Raji (cell line): ENCODE results near the gene TTC17.

Experiments used
- POLR2A ChIP-seq: IDR thresholded peaks from 2 replicates; pipeline ENCODE4 v1.6.1; 2011; ENCODE audit warnings: low read depth, low read length, control low read depth; ENCODE audit not compliant: insufficient read depth

Gene TTC17, protein sequence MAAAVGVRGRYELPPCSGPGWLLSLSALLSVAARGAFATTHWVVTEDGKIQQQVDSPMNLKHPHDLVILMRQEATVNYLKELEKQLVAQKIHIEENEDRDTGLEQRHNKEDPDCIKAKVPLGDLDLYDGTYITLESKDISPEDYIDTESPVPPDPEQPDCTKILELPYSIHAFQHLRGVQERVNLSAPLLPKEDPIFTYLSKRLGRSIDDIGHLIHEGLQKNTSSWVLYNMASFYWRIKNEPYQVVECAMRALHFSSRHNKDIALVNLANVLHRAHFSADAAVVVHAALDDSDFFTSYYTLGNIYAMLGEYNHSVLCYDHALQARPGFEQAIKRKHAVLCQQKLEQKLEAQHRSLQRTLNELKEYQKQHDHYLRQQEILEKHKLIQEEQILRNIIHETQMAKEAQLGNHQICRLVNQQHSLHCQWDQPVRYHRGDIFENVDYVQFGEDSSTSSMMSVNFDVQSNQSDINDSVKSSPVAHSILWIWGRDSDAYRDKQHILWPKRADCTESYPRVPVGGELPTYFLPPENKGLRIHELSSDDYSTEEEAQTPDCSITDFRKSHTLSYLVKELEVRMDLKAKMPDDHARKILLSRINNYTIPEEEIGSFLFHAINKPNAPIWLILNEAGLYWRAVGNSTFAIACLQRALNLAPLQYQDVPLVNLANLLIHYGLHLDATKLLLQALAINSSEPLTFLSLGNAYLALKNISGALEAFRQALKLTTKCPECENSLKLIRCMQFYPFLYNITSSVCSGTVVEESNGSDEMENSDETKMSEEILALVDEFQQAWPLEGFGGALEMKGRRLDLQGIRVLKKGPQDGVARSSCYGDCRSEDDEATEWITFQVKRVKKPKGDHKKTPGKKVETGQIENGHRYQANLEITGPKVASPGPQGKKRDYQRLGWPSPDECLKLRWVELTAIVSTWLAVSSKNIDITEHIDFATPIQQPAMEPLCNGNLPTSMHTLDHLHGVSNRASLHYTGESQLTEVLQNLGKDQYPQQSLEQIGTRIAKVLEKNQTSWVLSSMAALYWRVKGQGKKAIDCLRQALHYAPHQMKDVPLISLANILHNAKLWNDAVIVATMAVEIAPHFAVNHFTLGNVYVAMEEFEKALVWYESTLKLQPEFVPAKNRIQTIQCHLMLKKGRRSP

GRCh38 chr11:43358801-43359421 is at the start of gene TTC17:
TTC17 (plus strand) TSS chr11:43358920; CDS start chr11:43358955, 35 bp downstream.
- peak; percentile 95 for TF ChIP-seq POLR2A

GRCh38 chr11:43311791-43312607 is 46.7 kb upstream of the TTC17 start, which contains the start of gene API5:
API5 (plus strand) TSS chr11:43311996; CDS start chr11:43312128, 132 bp downstream.
- TF ChIP-seq POLR2A, result peak; percentile 88

GRCh38 chr11:43315966-43316365 is 42.8 kb upstream of the TTC17 start:
- TF ChIP-seq POLR2A, result no peak

DNA sequence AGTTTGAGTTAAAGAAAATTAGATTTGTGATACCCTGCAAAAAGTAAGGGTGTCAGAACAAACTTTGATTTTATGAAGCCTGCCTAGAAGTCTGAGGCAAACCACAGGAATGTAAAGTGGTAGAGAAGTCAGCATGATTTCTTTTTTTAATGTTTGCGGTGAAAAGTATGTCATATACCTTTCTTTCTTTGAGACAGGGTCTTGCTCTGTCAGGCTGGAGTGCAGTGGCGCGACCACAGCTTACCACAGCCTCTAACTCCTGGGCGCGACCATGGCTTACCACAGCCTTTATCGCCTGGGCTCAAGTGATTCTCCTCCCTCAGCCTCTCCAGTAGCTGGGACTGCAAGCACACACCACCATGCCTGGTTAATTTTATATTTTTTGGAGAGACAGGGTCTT is 42.3 kb upstream of the TTC17 start:
- no peak for TF ChIP-seq POLR2A

DNA sequence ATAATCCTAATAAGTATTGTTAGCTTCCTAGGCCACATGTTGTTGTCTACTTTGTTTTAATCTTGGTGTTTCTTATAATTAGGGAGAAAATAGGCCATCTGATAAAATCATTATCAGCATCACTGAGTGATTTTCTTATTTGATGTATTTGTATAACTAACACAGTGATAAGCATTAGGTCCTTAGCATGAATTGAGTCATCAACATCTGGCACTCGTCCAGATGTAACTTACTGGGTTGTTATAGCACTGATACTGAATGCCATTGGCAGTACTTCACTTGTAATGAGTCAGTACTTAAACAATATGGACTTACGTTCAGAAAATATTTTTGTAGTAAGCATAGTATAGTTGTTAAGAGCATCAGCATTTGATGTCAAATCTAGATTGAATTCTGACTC is 30.7 kb upstream of the TTC17 start:
- no peak for TF ChIP-seq POLR2A

DNA sequence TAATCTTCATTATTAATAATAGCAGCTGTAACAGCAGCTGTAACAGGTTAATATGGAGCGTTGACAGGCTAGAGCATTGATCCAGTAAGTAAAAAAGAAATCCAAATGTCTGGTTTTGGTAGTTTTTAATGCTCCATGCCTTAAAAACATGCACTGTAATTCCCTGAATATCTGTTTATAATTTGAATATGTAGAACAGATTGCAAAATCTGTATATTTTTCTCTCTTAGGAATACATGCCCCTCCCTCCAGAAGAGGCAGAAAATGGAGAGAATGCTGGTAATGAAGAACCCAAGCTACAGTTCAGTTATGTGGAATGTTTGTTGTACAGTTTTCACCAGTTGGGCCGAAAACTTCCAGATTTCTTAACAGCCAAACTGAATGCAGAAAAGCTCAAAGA is 30.2 kb upstream of the TTC17 start:
- no peak for TF ChIP-seq POLR2A

- TF ChIP-seq POLR2A, result no peak
Observed at GRCh38 chr11:43341159-43341558, 17.6 kb upstream of the TTC17 start.

DNA sequence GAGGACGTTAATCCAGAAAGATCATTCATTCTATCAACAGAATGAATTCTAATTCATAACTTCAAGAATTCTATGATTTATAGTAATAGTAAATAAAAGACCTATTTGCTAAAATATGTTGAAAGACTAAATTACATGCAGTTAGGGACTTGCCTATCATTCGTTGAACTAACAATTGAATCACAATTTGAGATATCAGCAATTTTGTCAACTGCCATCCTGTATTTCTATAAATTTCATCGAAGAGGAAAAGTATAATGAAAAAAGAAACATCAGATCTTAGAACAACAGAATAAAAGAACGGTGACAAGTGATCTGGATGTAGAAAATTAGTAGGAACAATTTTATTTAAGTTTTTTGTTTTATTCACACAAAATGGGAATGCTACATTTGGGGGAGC is 4.4 kb upstream of the TTC17 start:
- TF ChIP-seq POLR2A, result no peak

DNA sequence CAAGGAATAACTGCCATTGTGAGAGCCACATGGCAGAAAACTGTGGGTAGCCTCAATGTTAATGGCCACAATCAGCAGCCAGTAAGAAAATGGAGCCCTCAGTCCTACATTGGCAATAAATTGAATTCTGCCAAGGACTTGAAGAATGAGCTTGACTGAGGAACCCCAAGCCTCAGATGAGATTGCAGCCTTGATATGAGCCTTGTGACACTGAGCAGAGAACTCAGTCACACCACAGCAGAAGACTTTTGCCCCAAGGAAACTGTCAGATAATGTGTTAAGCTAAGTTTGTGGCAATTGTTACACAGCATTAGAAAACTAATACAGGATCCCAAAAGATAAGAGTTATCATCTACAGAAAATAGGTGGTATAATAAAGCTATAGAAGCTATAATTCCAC is 2.4 kb upstream of the TTC17 start:
- TF ChIP-seq POLR2A, result no peak

DNA sequence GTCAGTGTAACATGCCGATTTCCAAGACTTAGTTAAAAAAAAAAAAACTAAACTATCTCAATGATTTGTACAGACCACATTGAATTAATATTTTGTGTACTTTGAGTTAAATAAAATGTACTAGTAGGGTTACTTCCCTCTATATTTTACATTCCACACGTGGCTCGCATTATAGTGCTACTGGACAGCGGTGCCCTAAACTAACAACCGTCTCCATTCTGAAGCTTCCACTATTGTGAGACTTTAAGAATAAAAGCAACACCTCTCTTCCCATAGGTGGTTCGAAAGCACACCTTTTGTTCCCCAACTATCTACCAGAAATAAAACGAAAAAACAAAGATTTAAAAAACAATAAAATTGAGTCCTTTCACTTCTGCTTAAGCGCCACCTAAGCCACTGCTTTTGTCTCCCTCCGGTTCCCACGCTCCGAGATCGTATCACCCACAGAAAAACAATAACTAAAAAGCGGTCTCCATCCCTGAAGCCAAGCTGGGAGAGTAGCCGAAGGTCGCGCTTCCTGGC is 380 bp upstream of the TTC17 start:
- TF ChIP-seq POLR2A, result no peak

GRCh38 chr11:43359422-43359818 is 700 bp downstream of the TTC17 start:
- no peak for TF ChIP-seq POLR2A

DNA sequence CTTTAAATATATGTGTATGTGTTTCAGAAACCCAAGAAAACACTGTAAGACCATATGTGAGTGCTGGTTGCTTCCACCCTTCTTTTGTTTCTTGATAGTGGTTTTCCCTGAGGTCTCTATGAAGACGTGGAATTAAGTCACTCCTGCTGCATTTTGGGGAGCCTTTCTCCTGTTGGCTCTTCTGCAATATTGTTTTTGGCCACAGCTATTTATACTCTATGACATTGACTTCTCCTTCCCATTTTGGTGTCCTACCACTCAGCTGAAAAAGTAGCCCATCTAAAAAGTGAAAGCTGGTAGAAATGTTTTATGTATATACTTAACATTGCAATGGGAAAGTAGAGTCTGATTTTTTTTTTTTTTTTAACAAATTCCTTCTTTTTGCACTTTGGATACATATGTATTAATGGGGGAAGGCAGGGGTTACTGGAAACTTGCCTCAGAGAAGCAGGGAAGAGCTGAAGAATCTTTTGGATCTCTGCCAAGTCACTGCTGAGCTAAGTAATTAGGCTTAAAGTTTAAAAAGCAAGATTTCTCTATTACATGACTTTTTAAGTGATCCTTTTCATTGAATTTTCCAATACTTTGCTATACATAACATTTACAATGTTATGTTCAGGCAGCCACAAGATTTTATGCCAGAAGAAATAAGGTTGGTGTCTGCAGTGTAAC is 1.8 kb downstream of the TTC17 start:
- no peak for TF ChIP-seq POLR2A

DNA sequence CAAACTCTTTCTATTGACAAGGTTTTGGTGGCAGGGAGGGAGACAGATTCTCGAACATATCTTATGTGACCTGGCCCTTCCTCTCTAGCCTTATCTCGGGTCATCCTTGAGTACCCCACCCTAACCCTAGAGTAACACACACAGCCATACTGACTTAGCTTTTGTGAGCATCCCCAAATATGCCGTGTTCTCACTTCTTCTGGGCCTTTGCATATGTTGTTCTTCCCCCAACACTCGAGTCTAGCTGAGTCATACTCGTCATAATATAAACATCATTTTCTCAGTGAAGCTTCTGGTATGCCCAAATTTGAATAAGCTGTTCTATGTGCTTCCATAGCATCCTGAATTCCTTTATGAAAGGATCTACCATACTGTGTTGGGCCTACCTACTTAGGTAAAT is 8.0 kb downstream of the TTC17 start:
- no peak for TF ChIP-seq POLR2A
